GM12878 (cell line): Measurements from ENCODE around the gene TLL1.

Source experiments
- CHD2 ChIP-seq: IDR thresholded peaks from 2 replicates; pipeline ENCODE4 v1.6.1; 2011; ENCODE audit warnings: low read depth, low read length, improper control_type of control experiment, borderline replicate concordance
- DPF2 ChIP-seq: fragments of 450-650 bp; IDR thresholded peaks from 2 replicates; pipeline ENCODE4 v1.6.1; 2017; ENCODE audit warnings: mild to moderate bottlenecking
- POLR2AphosphoS5 ChIP-seq: IDR thresholded peaks from 2 replicates; pipeline ENCODE4 v1.6.1; 2011; ENCODE audit warnings: mild to moderate bottlenecking, low read length, inconsistent platforms
- RAD21 ChIP-seq: IDR thresholded peaks from 2 replicates; pipeline ENCODE4 v1.6.1; 2011; ENCODE audit warnings: mild to moderate bottlenecking, low read depth, low read length, moderate library complexity; ENCODE audit not compliant: insufficient read depth
- RELA ChIP-seq: fragments of 450-650 bp; IDR thresholded peaks from 2 replicates; pipeline ENCODE4 v1.8.0; 2014; ENCODE audit warnings: borderline replicate concordance; ENCODE audit not compliant: partially characterized antibody
- SMARCA5 ChIP-seq: fragments of 450-650 bp; IDR thresholded peaks from 2 replicates; pipeline ENCODE4 v1.6.1; 2017; ENCODE audit warnings: mild to moderate bottlenecking
- SRF ChIP-seq, 2 experiments: IDR thresholded peaks; 2 replicates each; pipeline ENCODE4 v1.6.1; 2011; ENCODE audit warnings: low read depth in 2 of 2, low read length in 2 of 2, mild to moderate bottlenecking in 1 of 2, moderate library complexity in 1 of 2
- TBL1XR1 ChIP-seq: IDR thresholded peaks from 2 replicates; pipeline ENCODE4 v1.6.1; 2012; ENCODE audit warnings: low read depth, low read length, improper control_type of control experiment
- ZZZ3 ChIP-seq: IDR thresholded peaks from 2 replicates; pipeline ENCODE4 v1.6.1; 2011; ENCODE audit warnings: low read depth; ENCODE audit not compliant: control insufficient read depth, insufficient read length
- TF ChIP-seq, protein P1 (sequence below), 3 experiments: IDR thresholded peaks in 2 of 3; conservative IDR thresholded peaks in 1 of 3; 2 replicates each; pipeline ENCODE4 v1.5.1; 2011; ENCODE audit warnings: low read depth in 3 of 3, low read length in 3 of 3, mild to moderate bottlenecking in 3 of 3, control low read depth in 2 of 3, moderate library complexity in 2 of 3, inconsistent platforms in 1 of 3, mixed read lengths in 1 of 3; ENCODE audit not compliant: control insufficient read depth in 2 of 3, insufficient read depth in 1 of 3; ENCODE audit errors: extremely low read depth in 1 of 3

DNA sequence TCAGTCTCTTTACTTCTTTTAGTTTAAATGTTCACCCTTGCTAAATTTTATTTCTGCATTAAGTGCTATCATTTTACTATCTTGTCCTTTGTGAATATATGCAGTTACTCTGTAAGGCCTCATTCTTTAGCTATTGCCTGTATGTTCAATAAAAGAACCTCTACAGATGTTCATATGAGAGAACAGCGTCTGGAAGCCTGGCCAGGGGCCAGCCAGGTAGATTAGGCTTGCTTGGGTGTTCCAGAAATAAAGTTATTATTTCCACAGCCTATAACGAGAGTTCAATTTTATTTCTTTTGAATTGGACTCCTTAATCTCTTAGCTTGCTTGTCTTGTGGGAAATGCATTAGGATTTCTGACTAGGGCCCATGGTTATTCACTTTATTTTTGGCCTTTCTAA is 214.5 kb downstream of the TLL1 start:
- no peak for TF ChIP-seq DPF2
- TF ChIP-seq TBL1XR1, result no peak
- TF ChIP-seq SRF (IDR thresholded peaks at IDR 0.05; ENCODE audit: low read depth in 2 of 2, low read length in 2 of 2), result no peak
- TF ChIP-seq, protein P1, sequence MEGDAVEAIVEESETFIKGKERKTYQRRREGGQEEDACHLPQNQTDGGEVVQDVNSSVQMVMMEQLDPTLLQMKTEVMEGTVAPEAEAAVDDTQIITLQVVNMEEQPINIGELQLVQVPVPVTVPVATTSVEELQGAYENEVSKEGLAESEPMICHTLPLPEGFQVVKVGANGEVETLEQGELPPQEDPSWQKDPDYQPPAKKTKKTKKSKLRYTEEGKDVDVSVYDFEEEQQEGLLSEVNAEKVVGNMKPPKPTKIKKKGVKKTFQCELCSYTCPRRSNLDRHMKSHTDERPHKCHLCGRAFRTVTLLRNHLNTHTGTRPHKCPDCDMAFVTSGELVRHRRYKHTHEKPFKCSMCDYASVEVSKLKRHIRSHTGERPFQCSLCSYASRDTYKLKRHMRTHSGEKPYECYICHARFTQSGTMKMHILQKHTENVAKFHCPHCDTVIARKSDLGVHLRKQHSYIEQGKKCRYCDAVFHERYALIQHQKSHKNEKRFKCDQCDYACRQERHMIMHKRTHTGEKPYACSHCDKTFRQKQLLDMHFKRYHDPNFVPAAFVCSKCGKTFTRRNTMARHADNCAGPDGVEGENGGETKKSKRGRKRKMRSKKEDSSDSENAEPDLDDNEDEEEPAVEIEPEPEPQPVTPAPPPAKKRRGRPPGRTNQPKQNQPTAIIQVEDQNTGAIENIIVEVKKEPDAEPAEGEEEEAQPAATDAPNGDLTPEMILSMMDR (IDR thresholded peaks at IDR 0.05 in 2 of 3, conservative IDR thresholded peaks at IDR 0.05 in 1 of 3; ENCODE audit: control insufficient read depth in 2 of 3, extremely low read depth in 1 of 3, insufficient read depth in 1 of 3, low read depth in 3 of 3, low read length in 3 of 3), result no peak
- TF ChIP-seq ZZZ3, result no peak
- no peak for TF ChIP-seq POLR2AphosphoS5
- no peak for TF ChIP-seq RELA
- TF ChIP-seq SMARCA5, result no peak
- TF ChIP-seq CHD2, result no peak
- TF ChIP-seq RAD21, result no peak
